Activated T-helper 17 cell treated with anti-CD3 and anti-CD28 coated beads, Interleukin-2, amount 50 U/mL, for 72 hours (primary cell): ENCODE measurements around the gene VPS41. TPM values are rescaled to one million over a fixed set of nuclear protein-coding genes. Genes with fewer than 3 reads are reported as not detected.

Source experiments
- ATAC-seq: fragments of 150-1000 bp; cut with Tn5 transposase; replicated peaks from 2 replicates; pipeline ENCODE4 v1.10.0; 2021; ENCODE audit warnings: mild to moderate bottlenecking, moderate library complexity
- H3K27ac Mint-ChIP-seq: one replicate; pipeline ENCODE4 v1.8.0; 2022; ENCODE audit warnings: mixed read lengths
- H3K27me3 Mint-ChIP-seq: one replicate; pipeline ENCODE4 v1.8.0; 2022; ENCODE audit warnings: mixed read lengths
- H3K36me3 Mint-ChIP-seq: one replicate; pipeline ENCODE4 v1.8.0; 2022; ENCODE audit warnings: low read depth, mild to moderate bottlenecking, mixed read lengths
- H3K4me1 Mint-ChIP-seq: one replicate; pipeline ENCODE4 v1.8.0; 2022; ENCODE audit warnings: mixed read lengths
- H3K4me3 Mint-ChIP-seq: one replicate; pipeline ENCODE4 v1.8.0; 2022; ENCODE audit warnings: mild to moderate bottlenecking, mixed read lengths
- H3K9me3 Mint-ChIP-seq: one replicate; pipeline ENCODE4 v1.8.0; 2022; ENCODE audit warnings: mixed read lengths
- total RNA-seq, 2 donors: library from RNA; stranded (reverse); gene quantifications; one replicate each; pipeline ENCODE4 v1.2.3, GENCODE V29; 2022

Gene VPS41
- total RNA-seq, 2 donors from 2014 or later, result 78.4 to 80.5 TPM

DNA sequence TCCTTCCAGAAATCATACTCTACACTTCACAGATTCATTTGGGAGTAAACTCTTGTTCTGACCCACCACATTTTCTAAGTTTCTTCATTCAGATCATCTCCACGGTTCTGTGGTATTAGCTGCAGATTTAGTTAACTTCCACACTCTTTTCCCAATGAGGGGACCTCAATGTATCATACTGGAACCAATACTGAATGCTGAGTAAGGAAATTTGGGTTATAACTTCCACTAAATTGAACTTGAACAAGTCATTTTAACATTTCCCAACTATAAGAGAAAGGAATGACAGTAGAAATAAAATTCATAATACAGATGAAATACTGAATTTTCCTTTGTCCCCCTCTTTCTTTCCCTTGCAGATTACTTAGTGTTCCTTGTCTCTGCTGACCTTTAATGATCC lies 131.4 kb downstream of the VPS41 start:
- Mint-ChIP-seq H3K4me1 (no peaks in the 10 kb centered on the region), H3K9me3 (no peaks in the 10 kb centered on the region), H3K27me3 (no peaks in the 10 kb centered on the region), H3K4me3 (no peak overlapping the region), H3K27ac (no peak overlapping the region), H3K36me3 (peaks cover 50% of the 10 kb centered on the region)
- no peak for ATAC-seq

DNA sequence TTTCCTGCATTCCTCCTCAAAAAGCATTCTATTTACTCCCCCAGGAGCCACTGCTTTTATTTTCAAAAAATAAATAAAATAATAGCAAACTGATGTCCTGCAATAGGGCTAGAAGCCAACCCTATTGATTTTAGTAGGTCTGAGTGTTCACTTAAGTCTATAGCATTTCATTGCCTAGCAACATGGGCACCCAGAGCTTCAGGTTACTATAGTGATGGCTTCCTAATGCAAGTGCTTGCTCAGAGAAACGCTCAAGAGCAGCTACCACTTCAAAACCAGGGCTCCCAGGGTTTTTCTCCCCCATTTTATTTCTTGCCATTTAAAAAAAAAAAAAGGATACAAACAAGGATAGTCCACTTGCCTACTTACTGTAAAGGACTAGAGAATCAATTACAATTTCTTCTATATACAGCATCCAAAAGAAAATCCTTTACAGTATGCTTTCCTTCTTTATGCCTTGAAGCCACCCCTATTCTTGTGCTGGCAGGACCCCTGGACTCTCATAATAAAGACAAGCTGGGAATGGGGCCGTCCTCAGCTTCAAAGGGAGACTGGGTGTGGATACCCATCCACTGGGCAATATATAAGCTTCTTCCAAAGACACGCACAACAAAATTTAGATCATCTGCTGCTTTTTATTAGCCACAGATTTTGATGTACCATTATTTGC lies 133.3 kb downstream of the VPS41 start:
- Mint-ChIP-seq H3K27ac (no peak overlapping the region), H3K4me3 (no peak overlapping the region)

GRCh38 chr7:38773430-38773829 lies 135.6 kb downstream of the VPS41 start:
- Mint-ChIP-seq H3K27ac (no peak overlapping the region), H3K4me3 (no peak overlapping the region), H3K27me3 (no peaks in the 10 kb centered on the region), H3K36me3 (peaks cover 82% of the 10 kb centered on the region), H3K9me3 (no peaks in the 10 kb centered on the region), H3K4me1 (no peaks in the 10 kb centered on the region)
- ATAC-seq, result no peak

More for the DNA sequence above, 133.3 kb downstream of the VPS41 start:
- H3K9me3 Mint-ChIP-seq, result no peaks in the 10 kb centered on the region
- H3K36me3 Mint-ChIP-seq, result peaks cover 59% of the 10 kb centered on the region
- no peak for ATAC-seq
- no peaks in the 10 kb centered on the region for H3K27me3 Mint-ChIP-seq
- H3K4me1 Mint-ChIP-seq, result no peaks in the 10 kb centered on the region

DNA sequence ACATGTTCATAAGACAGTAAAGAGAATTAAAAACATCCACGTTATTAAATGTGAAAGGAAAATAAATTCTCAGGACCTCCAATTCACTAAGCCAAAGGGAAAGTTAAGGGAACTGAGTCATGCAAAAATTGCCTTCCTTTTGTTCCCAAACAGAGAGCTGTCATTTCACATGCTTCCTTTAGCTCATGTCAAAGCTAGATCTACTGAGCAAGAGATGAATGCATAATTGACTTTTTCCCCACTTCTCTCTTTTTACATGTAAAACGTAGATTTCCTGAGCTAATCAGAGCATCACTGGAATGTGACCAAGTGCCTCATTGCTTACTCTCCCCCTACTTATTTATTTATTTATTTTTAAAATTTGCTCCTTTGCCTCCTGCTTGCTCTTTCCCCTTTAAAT lies 148.8 kb downstream of the VPS41 start:
- ATAC-seq, result no peak
- Mint-ChIP-seq H3K4me3 (no peak overlapping the region), H3K4me1 (no peaks in the 10 kb centered on the region), H3K27ac (no peak overlapping the region), H3K27me3 (no peaks in the 10 kb centered on the region), H3K36me3 (peaks cover 87% of the 10 kb centered on the region), H3K9me3 (no peaks in the 10 kb centered on the region)

DNA sequence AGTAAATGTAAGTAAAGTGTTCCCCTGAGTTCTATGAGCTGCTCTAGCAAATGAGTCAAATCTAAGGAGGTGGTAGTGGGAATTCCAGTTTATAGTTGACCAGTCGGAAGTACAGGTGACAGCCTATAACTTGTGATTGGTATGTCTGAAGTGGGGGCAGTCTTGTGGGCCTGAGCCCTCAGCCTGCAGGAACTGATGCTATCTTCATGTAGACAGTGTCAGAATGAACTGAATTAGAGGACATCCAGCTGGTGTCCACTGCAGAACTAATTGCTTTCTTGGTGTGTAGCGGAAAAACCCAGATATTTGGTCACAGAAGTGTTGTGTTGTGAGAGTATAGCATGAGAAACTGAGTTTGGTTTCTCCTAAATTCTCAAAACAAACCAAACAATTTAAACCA lies 150.0 kb downstream of the VPS41 start:
- Mint-ChIP-seq H3K27ac (no peak overlapping the region), H3K9me3 (no peaks in the 10 kb centered on the region), H3K27me3 (no peaks in the 10 kb centered on the region), H3K36me3 (peaks cover 87% of the 10 kb centered on the region), H3K4me1 (no peaks in the 10 kb centered on the region), H3K4me3 (no peak overlapping the region)
- ATAC-seq, result no peak

DNA sequence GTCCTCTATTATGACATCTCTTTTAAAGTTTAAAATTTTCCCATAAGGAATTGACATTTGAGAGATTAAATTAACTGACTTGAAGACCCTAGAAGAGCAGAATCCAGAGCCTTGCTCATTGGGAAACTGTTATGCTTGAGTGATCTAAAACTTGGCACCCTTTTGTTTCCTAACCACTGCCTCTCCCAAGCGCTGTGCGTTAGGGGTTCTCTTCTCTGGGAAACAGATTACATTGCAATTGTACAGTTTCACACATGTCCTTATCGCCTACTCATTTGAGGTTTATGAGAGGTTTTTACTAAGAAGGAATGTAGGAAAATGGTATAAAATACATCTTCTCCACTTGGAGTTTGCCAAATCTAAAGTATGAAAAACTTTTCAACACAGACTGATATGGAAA lies 151.1 kb downstream of the VPS41 start:
- H3K27me3 Mint-ChIP-seq, result no peaks in the 10 kb centered on the region
- ATAC-seq, result no peak
- no peaks in the 10 kb centered on the region for H3K4me1 Mint-ChIP-seq
- H3K9me3 Mint-ChIP-seq, result no peaks in the 10 kb centered on the region
- peaks cover 87% of the 10 kb centered on the region for H3K36me3 Mint-ChIP-seq
- no peak overlapping the region for H3K27ac Mint-ChIP-seq
- H3K4me3 Mint-ChIP-seq, result no peak overlapping the region

DNA sequence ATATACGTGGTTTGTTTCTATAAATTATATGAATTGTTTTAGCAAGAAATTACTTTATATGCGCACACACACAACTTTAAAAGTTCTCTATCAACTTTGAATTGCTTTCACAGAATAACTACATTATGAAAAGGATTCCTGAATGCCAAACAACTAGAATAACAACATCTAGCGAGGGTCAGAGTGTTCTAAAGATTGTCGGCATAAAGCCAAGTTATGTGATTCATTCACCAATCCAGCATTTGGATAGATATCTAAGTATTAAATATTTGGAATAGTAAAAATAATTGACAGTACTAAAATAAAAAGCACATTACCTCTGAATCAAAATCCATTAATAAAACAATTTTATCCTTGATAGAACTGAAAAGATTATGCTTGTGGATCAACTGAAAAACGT lies 152.5 kb downstream of the VPS41 start:
- Mint-ChIP-seq H3K9me3 (no peaks in the 10 kb centered on the region), H3K4me1 (no peaks in the 10 kb centered on the region), H3K27ac (no peak overlapping the region), H3K4me3 (no peak overlapping the region), H3K27me3 (no peaks in the 10 kb centered on the region), H3K36me3 (peaks cover 87% of the 10 kb centered on the region)
- no peak for ATAC-seq

DNA sequence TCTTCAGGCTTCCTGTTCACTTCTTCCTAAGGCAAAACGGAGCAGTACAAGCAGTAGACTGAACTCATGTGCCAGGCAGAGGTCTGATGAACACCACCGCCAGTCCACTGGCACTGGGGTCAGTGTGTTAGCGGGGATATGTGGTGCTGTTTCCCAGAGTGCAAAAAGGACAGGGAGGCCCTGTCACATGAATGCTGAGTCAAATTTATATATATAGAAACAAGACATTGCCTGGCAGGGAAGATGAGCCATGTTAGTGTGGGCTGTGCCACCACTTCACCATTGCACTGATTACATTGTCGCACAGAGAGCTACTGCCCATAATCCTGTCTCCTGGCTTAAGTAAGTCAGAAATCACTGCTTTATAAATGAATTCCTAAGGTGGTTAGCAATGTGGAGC lies 155.6 kb downstream of the VPS41 start:
- Mint-ChIP-seq H3K4me1 (no peaks in the 10 kb centered on the region), H3K27me3 (no peaks in the 10 kb centered on the region), H3K36me3 (peaks cover 97% of the 10 kb centered on the region), H3K4me3 (no peak overlapping the region), H3K9me3 (no peaks in the 10 kb centered on the region), H3K27ac (no peak overlapping the region)
- no peak for ATAC-seq

DNA sequence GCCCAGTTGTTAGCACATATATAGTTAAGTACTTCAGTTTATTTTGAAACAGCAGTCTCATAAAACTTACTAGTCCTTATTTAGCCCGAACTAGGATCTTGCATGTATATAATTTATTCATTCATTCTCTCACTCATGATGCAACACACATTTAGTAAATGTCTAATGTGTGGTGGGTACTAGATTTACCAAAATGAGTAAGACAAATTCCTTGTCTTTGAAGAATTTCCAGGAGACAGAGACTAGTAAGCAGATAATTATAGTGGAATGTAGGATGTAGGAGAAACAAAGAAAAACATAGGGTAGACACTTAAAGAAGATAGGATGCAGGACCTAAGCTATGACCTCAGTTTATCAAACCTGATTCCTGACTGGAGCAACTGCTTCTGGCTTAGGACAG lies 157.6 kb downstream of the VPS41 start:
- Mint-ChIP-seq H3K27ac (no peak overlapping the region), H3K36me3 (peaks cover 89% of the 10 kb centered on the region), H3K4me3 (no peak overlapping the region), H3K9me3 (no peaks in the 10 kb centered on the region), H3K4me1 (no peaks in the 10 kb centered on the region), H3K27me3 (no peaks in the 10 kb centered on the region)
- ATAC-seq, result no peak

DNA sequence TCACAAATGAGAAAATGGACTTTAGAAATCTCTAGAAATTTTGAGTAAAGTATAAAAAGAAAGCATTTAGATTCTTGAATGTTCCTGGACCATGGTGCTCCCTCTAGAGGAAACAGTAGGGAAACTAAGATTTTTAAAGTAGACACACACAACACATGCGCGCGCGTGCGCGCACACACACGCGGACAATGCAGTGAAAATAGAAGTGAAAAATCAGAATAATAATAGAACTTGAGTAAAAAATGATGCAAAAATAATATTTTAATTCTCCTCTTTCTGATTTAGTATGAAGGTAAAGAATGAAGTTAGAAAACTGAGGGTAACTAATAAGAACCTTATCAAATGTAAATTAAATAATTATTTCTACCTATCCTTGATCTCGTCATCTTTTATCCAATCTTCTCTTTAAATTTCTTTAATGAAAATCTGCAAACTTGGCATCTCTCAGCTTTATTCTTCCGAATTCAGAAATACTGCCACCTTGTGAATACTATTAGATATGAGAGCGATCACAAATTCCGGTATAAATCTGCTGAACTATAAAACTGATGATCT lies 160.9 kb downstream of the VPS41 start:
- Mint-ChIP-seq H3K27ac (no peak overlapping the region), H3K36me3 (peaks cover 85% of the 10 kb centered on the region), H3K4me1 (no peaks in the 10 kb centered on the region), H3K4me3 (no peak overlapping the region), H3K9me3 (no peaks in the 10 kb centered on the region), H3K27me3 (no peaks in the 10 kb centered on the region)
- ATAC-seq, result no peak

GRCh38 chr7:38746438-38746837 lies 162.6 kb downstream of the VPS41 start:
- Mint-ChIP-seq H3K27me3 (no peaks in the 10 kb centered on the region), H3K36me3 (peaks cover 85% of the 10 kb centered on the region), H3K27ac (no peak overlapping the region), H3K4me3 (no peak overlapping the region), H3K4me1 (no peaks in the 10 kb centered on the region), H3K9me3 (no peaks in the 10 kb centered on the region)
- no peak for ATAC-seq

DNA sequence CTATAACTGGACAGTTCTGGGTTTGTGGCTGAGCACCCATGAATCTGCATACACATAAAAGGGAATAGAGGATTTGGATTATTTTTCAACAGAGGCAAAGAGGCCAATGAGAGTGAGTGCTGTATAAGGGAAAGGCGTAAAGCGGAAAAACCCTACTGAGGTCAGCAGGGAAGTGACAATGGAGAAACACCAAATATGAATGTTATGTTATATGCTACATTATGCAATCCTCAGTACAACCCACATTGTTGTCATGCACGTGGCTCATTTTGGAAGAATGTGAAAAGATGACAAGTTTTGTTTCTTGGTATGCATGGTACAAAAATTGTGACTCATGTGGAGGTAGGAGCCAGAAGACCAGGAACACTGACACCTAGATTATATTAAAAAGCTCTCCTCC lies 164.2 kb downstream of the VPS41 start:
- Mint-ChIP-seq H3K4me1 (no peaks in the 10 kb centered on the region), H3K36me3 (peaks cover 78% of the 10 kb centered on the region), H3K4me3 (no peak overlapping the region), H3K27ac (no peak overlapping the region), H3K27me3 (no peaks in the 10 kb centered on the region), H3K9me3 (no peaks in the 10 kb centered on the region)
- ATAC-seq, result peak; percentile 62

DNA sequence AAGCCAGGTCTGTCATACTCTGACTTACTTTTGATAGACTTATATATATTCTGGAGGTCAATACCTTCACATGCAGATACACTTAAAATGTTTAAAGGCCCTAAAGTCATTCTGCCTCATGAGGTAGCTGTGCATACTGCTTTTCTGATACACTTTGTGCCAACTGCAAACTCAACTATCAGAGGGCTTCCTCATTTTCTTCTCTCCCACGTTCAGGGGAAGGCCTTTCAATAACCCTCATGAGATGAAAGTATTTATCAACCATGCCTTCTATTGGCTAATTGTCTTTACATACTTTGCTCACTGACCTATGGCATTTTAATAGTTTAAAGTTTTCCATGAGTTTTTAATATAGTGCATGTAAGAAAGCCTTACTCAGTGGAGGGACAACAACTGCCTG lies 165.1 kb downstream of the VPS41 start:
- Mint-ChIP-seq H3K27ac (no peak overlapping the region), H3K9me3 (no peaks in the 10 kb centered on the region), H3K27me3 (no peaks in the 10 kb centered on the region), H3K4me1 (no peaks in the 10 kb centered on the region), H3K36me3 (peaks cover 74% of the 10 kb centered on the region), H3K4me3 (no peak overlapping the region)
- ATAC-seq, result no peak

DNA sequence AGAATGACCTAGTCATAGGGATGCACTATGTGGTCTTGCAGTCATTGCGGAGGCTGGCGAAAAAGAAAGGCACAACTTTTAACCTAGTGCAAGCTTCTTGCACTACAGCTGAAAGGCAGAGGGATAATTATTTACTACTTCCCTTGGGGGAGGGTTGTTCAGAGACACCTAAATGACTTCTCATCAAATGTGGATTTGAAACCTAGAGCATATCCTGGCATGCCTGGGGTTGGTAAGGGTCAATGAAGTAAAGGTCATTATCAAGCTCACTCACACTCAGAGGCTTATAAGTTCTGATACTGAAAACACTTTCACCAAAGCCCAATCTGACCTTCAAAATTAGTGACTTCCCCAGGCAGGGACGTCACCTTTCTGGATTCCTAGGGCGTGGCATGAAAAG lies 168.9 kb downstream of the VPS41 start:
- Mint-ChIP-seq H3K4me1 (no peaks in the 10 kb centered on the region), H3K9me3 (no peaks in the 10 kb centered on the region), H3K4me3 (no peak overlapping the region)

GRCh38 chr7:38736138-38736537 lies 172.9 kb downstream of the VPS41 start:
- Mint-ChIP-seq H3K9me3 (no peaks in the 10 kb centered on the region), H3K27me3 (no peaks in the 10 kb centered on the region), H3K4me1 (no peaks in the 10 kb centered on the region), H3K27ac (no peak overlapping the region), H3K4me3 (no peak overlapping the region), H3K36me3 (peaks cover 64% of the 10 kb centered on the region)
- no peak for ATAC-seq

More for the DNA sequence above, 168.9 kb downstream of the VPS41 start:
- Mint-ChIP-seq H3K36me3 (peaks cover 76% of the 10 kb centered on the region), H3K27ac (no peak overlapping the region), H3K27me3 (no peaks in the 10 kb centered on the region)
- no peak for ATAC-seq

- Mint-ChIP-seq H3K27ac (no peak overlapping the region), H3K27me3 (no peaks in the 10 kb centered on the region), H3K4me1 (no peaks in the 10 kb centered on the region), H3K36me3 (peaks cover 67% of the 10 kb centered on the region), H3K9me3 (no peaks in the 10 kb centered on the region), H3K4me3 (no peak overlapping the region)
- peak; percentile 23 for ATAC-seq
Measured at GRCh38 chr7:38731215-38731614, 177.8 kb downstream of the VPS41 start.
